NCI-H2196 treated with DMSO at 0.1 percent for 48 hours (cell line): ENCODE measurements around the gene SLFN14.
"Not testable (repeated sequence)": the region's sequence is repeated elsewhere in the genome, so short reads cannot be mapped to it uniquely, and the experiment has no call there.

Experiments used
- DNase-seq: peaks from one replicate; lab custom pipeline; 2025; ENCODE audit not compliant: unreplicated experiment; lab: John Stamatoyannopoulos, UW

Gene SLFN14

DNA sequence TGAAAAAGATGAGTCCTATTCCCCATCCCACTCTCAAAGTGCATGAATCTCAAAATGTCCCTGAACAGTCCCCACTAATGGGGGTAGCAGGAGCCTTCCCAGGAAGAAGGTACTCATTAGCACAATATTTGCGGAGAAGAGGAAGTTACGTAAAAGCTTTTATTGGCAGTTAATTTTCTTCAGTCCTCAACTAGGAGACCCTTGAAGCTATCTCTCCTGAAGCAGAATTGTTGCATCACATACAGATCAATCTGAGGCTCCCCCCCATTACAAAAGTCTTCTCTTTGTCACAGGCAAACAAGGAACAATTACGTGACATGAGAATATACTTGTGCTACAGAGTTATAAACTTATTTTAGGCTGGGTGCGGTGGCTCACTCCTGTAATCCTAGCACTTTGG, 37.3 kb downstream of the SLFN14 start:
- DNase-seq, result no peak

- not testable (repeated sequence) for DNase-seq
These were observed 38.9 kb downstream of the SLFN14 start for GRCh38 chr17:35521654-35522256.

DNA sequence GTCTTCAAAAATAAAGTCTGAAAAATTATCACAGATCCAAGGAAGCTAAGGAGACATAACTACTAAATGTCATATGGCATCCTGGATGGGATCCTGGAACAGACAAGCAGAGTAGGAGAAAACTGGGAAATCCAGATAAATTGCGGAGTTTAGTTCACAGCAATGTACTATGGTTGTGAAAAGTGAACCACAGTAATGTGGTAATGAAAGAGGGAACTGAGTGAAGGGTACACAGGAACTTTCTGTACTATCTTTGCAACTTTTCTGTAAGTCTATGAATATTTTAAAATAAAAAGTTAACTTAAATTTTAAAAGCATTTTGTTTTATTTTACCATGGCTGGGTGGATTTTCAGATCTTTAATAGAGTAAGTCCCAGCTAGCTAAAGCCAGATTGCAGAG, 39.5 kb downstream of the SLFN14 start:
- no peak for DNase-seq

DNA sequence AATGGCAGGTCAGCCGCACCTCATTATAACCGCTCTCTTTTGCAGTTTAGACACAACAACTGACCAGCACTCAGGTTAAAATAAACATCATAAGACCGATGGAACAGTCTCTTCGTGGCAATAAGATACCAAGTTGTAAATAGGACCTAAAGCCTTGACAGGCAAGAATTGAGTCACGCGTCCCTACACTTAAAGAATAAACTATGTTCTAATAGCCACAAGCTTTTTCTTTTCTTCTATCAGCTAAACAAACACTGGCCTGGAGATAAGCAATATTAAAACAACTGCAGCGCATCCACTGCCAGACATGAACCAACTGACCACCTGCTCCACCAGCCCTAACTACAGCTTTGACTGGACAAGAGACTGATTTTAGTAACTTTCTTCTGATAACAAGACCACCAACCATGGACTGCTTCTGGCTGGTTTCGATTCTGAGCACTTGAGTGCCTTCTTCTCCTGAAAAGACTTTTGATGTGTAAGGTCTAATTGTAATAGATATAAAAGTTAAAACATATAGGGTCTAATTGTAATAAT, 40.6 kb downstream of the SLFN14 start:
- DNase-seq, result no peak

DNA sequence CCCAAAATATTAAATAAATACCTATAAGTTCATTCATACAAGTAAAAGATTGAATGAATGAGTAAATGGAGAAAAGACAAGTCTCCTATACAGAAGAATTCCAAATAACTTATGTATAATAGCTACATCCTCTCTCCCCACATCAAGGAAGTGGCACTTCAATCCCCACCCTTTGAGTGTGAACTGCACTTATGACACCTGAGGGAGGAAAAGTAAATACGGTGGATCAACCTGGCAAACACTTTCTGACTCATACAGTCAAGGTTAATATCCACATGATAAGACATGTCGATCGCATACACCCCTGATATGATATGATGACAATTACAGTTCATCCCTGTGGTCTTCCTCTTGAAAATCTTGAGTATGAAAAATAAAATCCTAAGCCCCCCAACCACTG, 41.2 kb downstream of the SLFN14 start:
- DNase-seq, result no peak

DNA sequence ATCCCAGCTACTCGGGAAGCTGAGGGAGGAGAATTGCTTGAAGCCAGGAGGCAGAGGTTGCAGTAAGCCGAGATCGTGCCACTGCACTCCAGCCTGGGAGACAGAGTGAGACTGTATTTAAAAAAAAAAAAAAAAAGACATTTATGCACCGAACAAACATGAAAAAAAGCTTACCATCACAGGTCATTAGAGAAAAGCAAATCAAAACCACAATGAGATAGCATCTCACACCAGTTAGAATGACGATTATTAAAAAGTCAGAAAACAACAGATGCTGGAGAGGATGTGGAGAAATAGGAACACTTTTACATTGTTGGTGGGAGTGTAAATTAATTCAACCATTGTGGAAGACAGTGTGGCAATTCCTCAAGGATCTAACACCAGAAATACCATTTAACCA, 42.2 kb downstream of the SLFN14 start:
- not testable (repeated sequence) for DNase-seq

GRCh38 chr17:35515027-35515426, 45.6 kb downstream of the SLFN14 start:
- no peak for DNase-seq

DNA sequence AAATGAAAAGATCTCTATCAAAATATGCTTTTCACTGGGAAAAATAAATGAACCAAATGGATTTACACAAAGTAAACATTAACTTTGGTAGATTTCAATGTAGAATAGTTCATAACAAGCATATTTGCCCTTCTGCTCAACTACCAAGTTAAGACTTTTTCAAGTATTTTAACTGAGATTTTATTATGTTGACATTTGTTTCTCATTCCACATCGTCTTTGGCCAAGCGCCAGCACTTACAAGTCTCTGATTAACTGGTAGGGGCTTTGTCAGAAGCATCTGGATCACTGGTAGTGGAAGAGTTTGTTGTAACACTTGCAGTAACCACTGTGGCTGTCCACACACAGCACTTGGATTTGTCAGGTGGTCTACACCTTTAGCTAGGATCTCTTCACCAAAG, 46.1 kb downstream of the SLFN14 start:
- no peak for DNase-seq
